Caco-2 (cell line): Measurements from ENCODE around the gene CACTIN. TPM values are rescaled to one million over a fixed set of nuclear protein-coding genes. Genes with fewer than 3 reads are reported as not detected.

ENCODE experiments used
- BruUV-seq: library from RNA; stranded (reverse); fragments of 400-500 nt; replicated peaks from 2 replicates; lab custom pipeline; 2021; lab: Mats Ljungman, UMichigan
- CTCF ChIA-PET: fragments of 300-600 bp; sonication (Branson Sonifier 250); formaldehyde crosslinking; loops from one replicate; lab custom pipeline; 2022; ENCODE audit warnings: antibody characterized with exemption; lab: Charles Lee
- POLR2A ChIA-PET: fragments of 300-600 bp; sonication (Branson Sonifier 250); formaldehyde crosslinking; loops from one replicate; lab custom pipeline; 2022; ENCODE audit warnings: antibody characterized with exemption; lab: Charles Lee
- DNase-seq, 2 experiments: peaks; one replicate each; pipeline versions ENCODE4 v3.0.0 to v3.0.0-alpha.2; 2020 to 2022
- H3K27me3 ChIP-seq: replicated peaks from 2 replicates; pipeline ENCODE4 v1.6.0; 2011; ENCODE audit warnings: low read length; ENCODE audit not compliant: control insufficient read depth, insufficient read depth
- H3K36me3 ChIP-seq: 2 replicates; pipeline ENCODE4 v1.5.1; 2011; ENCODE audit warnings: low read length; ENCODE audit not compliant: control insufficient read depth, insufficient read depth
- H3K4me1 ChIP-seq: fragments of 250-450 bp; sonication (Bioruptor Pico); 2 replicates; pipeline ENCODE4 v1.5.1; 2020; ENCODE audit warnings: mild to moderate bottlenecking
- H3K4me3 ChIP-seq: 2 replicates; pipeline ENCODE4 v1.5.1; 2011; ENCODE audit warnings: low read depth, mild to moderate bottlenecking, control low read depth, low read length
- H3K9me3 ChIP-seq: fragments of 250-450 bp; sonication (Bioruptor Pico); 2 replicates; pipeline ENCODE4 v1.5.1; 2020; ENCODE audit warnings: mild to moderate bottlenecking, moderate library complexity
- H3K27ac Mint-ChIP-seq: one replicate; pipeline ENCODE4 v1.8.0; 2022; ENCODE audit warnings: mixed read lengths; ENCODE audit not compliant: unreplicated experiment
- H3K27me3 Mint-ChIP-seq: one replicate; pipeline ENCODE4 v1.8.0; 2022; ENCODE audit warnings: mixed read lengths; ENCODE audit not compliant: insufficient read depth, unreplicated experiment
- H3K36me3 Mint-ChIP-seq: one replicate; pipeline ENCODE4 v1.8.0; 2022; ENCODE audit warnings: mild to moderate bottlenecking, mixed read lengths; ENCODE audit not compliant: insufficient read depth, unreplicated experiment
- H3K4me1 Mint-ChIP-seq: one replicate; pipeline ENCODE4 v1.8.0; 2022; ENCODE audit warnings: low read depth, mixed read lengths; ENCODE audit not compliant: unreplicated experiment
- H3K4me3 Mint-ChIP-seq: one replicate; pipeline ENCODE4 v1.8.0; 2022; ENCODE audit warnings: mild to moderate bottlenecking, moderate library complexity, mixed read lengths; ENCODE audit not compliant: unreplicated experiment
- H3K9me3 Mint-ChIP-seq: one replicate; pipeline ENCODE4 v1.8.0; 2022; ENCODE audit warnings: mixed read lengths; ENCODE audit not compliant: unreplicated experiment
- intact Hi-C: fragments of 100-400 bp; cut with micrococcal nuclease; formaldehyde crosslinking; loops from one replicate; pipeline ENCODE4 v1.10.0; 2022; ENCODE audit not compliant: unreplicated experiment
- total RNA-seq: library from RNA; stranded (reverse); gene quantifications from 2 replicates; pipeline ENCODE4 v1.2.3, GENCODE V29; 2022
- TF ChIP-seq, protein P1 (sequence below), 2 experiments: fragments of 200-600 bp in 1 of 2; IDR thresholded peaks; 1 replicate in 1 of 2; 2 replicates in 1 of 2; pipeline versions ENCODE4 v1.5.1 to v1.8.0; 2011 to 2022; ENCODE audit warnings: antibody characterized with exemption in 1 of 2, control low read depth in 1 of 2, inconsistent platforms in 1 of 2, low read depth in 1 of 2, low read length in 1 of 2, mild to moderate bottlenecking in 1 of 2, moderate library complexity in 1 of 2; ENCODE audit not compliant: insufficient read depth in 1 of 2, severe bottlenecking in 1 of 2, unreplicated experiment in 1 of 2

CACTIN gene
- total RNA-seq, 1 experiment from 2014 or later, result 33.9 TPM

DNA sequence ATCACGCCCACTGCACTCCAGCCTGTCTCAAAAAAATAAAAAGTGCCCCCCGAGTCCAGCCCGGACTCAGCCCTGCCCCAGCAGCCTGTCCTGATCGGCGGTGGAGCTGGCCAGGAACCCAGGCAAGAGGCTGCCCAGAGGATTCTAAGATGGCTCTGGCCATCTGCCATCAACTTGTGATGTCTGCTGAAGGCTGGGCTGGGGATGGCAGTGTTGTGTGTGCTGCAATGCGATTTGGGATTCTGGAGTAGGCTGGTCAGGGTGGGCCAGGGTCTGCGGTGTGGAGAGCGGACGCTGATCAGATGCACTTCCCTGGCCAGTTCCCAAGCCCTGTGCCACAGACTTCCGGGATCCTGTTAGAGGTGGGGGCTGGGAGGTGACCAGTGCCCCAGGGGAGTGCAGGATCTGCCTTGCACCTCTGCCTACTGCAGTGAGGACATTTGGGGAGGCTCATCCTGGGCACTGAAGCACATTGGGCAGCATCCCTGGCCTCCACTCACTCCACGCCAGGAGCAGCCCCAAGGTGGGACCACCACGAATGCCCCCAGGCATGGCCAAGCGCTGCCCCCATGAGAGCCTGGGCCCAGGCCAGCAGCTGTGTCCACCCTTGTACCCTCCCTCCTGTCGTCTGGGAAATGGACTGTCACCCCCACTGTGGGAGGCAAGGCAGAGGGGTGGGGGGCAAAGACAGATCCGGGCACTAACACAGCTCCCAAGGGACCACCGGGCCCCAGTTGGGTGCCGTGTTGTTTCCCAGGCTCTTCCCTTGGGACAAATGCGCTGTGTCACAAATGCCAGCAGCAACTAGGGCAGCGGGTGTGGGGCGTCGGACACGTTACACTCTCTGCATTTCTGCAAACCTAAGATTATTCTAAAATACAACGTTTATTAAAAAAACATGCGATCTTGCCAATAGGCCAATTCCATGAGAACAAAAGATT lies 16.5 kb downstream of the CACTIN start:
- Mint-ChIP-seq H3K27me3 (no peaks in the 10 kb centered on the region), H3K36me3 (peaks cover 6% of the 10 kb centered on the region), H3K4me1 (no peaks in the 10 kb centered on the region), H3K4me3 (no peak overlapping the region), H3K9me3 (no peaks in the 10 kb centered on the region), H3K27ac (no peak overlapping the region)
- ChIA-PET CTCF (no interaction called here), POLR2A (no interaction called here)
- DNase-seq, result no peak
- Histone ChIP-seq H3K27me3 (no peaks in the 10 kb centered on the region), H3K4me3 (no peak overlapping the region), H3K36me3 (no peaks in the 10 kb centered on the region), H3K9me3 (no peaks in the 10 kb centered on the region), H3K4me1 (no peaks in the 10 kb centered on the region)
- BruUV-seq, result no TSS peak
- TF ChIP-seq, protein P1, sequence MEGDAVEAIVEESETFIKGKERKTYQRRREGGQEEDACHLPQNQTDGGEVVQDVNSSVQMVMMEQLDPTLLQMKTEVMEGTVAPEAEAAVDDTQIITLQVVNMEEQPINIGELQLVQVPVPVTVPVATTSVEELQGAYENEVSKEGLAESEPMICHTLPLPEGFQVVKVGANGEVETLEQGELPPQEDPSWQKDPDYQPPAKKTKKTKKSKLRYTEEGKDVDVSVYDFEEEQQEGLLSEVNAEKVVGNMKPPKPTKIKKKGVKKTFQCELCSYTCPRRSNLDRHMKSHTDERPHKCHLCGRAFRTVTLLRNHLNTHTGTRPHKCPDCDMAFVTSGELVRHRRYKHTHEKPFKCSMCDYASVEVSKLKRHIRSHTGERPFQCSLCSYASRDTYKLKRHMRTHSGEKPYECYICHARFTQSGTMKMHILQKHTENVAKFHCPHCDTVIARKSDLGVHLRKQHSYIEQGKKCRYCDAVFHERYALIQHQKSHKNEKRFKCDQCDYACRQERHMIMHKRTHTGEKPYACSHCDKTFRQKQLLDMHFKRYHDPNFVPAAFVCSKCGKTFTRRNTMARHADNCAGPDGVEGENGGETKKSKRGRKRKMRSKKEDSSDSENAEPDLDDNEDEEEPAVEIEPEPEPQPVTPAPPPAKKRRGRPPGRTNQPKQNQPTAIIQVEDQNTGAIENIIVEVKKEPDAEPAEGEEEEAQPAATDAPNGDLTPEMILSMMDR (IDR thresholded peaks at IDR 0.05; ENCODE audit: insufficient read depth in 1 of 2, low read depth in 1 of 2, low read length in 1 of 2, severe bottlenecking in 1 of 2, unreplicated experiment in 1 of 2), result no peak
- intact Hi-C loops, result no loop called here

DNA sequence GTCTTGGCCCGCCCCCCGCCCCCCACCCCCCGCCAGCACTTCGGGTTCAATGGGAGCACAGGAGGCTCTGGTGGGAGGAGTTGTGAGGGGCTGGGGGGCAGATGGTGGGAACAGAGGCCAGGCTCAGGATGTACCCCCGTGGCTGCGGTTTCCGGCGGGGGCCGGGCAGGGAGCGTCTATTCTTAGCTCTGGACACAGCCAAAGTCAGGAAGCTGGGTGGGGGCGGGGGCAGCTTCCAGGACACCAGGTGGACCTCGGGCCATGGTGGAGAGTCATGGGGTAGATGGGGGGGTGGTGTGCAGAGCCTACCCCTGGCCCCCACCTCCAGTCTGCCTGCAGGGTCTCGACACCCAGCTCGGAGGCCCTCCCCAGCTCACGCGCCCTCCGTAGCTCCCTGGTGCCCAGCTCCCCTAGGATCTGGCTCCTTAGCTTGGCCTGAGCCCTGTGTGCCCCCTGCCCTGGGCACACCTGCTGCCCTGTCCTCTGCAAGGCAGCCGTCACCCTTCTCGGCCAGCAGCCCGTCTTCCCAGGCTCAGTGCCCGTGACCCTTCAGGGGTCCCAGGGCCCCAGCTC lies 17.8 kb downstream of the CACTIN start:
- CTCF ChIA-PET, result interaction anchor here (0.6 kb wide), 1 partner anchor 766 kb away, joined by 3 read pairs; no protein-coding TSS in a partner anchor
- no peak overlapping the region for H3K27ac Mint-ChIP-seq
- no TSS peak for BruUV-seq
- no peaks in the 10 kb centered on the region for H3K4me1 ChIP-seq
- H3K36me3 Mint-ChIP-seq, result peaks cover 6% of the 10 kb centered on the region
- no peaks in the 10 kb centered on the region for H3K9me3 Mint-ChIP-seq
- TF ChIP-seq, protein P1 (IDR thresholded peaks at IDR 0.05; ENCODE audit: insufficient read depth in 1 of 2, low read depth in 1 of 2, low read length in 1 of 2, severe bottlenecking in 1 of 2, unreplicated experiment in 1 of 2), result no peak
- no peaks in the 10 kb centered on the region for H3K27me3 ChIP-seq
- intact Hi-C loops, result no loop called here
- no peak overlapping the region for H3K4me3 ChIP-seq
- POLR2A ChIA-PET, result no interaction called here
- no peaks in the 10 kb centered on the region for H3K9me3 ChIP-seq
- H3K36me3 ChIP-seq, result no peaks in the 10 kb centered on the region
- no peaks in the 10 kb centered on the region for H3K27me3 Mint-ChIP-seq
- no peak for DNase-seq
- H3K4me3 Mint-ChIP-seq, result no peak overlapping the region
- H3K4me1 Mint-ChIP-seq, result no peaks in the 10 kb centered on the region

DNA sequence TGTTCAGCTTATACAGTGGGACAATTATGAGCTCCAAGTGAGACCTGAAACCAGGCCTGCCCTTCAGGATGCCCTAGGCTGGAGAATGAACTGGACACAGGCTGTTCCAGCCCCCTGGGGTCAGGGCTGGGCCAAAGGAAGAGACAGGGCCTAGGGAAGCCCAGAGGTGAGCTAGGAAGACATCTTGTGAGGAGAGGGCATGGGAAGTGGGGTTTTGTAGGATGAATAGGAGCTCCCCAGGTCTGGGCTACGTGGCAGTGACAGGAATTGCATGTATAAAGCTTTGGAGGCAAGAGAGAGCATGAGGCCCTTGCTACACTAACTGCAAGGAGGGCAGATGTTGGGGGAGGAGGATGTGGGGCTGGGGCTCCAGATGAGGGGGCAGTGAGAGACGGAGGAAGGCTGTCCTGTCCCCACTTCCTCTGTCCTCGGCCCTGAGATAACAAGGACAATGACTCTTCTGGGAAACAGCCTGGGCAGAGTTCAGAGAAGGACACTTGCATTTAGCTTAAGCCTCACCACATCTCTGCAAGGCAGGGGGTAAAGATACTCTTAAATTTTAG lies 18.4 kb downstream of the CACTIN start:
- no peaks in the 10 kb centered on the region for H3K27me3 ChIP-seq
- peaks cover 6% of the 10 kb centered on the region for H3K36me3 Mint-ChIP-seq
- no peaks in the 10 kb centered on the region for H3K9me3 ChIP-seq
- H3K4me3 Mint-ChIP-seq, result no peak overlapping the region
- no peak for DNase-seq
- ChIA-PET POLR2A (no interaction called here), CTCF (interaction anchor here (0.6 kb wide), 2 partner anchors 50 to 767 kb away, joined by 3 to 5 read pairs; no protein-coding TSS in a partner anchor)
- peaks cover 4% of the 10 kb centered on the region; the same call in 1 of the 2 replicates for H3K4me1 ChIP-seq
- H3K4me1 Mint-ChIP-seq, result no peaks in the 10 kb centered on the region
- BruUV-seq, result no TSS peak
- TF ChIP-seq, protein P1 (IDR thresholded peaks at IDR 0.05; ENCODE audit: insufficient read depth in 1 of 2, low read depth in 1 of 2, low read length in 1 of 2, severe bottlenecking in 1 of 2, unreplicated experiment in 1 of 2), result no peak
- H3K27me3 Mint-ChIP-seq, result no peaks in the 10 kb centered on the region
- no peaks in the 10 kb centered on the region for H3K9me3 Mint-ChIP-seq
- H3K36me3 ChIP-seq, result no peaks in the 10 kb centered on the region
- no peak overlapping the region for H3K27ac Mint-ChIP-seq
- intact Hi-C loops, result no loop called here
- H3K4me3 ChIP-seq, result no peak overlapping the region
